Endometrial microvascular endothelial cells (primary cell): Measurements from ENCODE around the gene ITGA4. TPM values are rescaled to one million over a fixed set of nuclear protein-coding genes. Genes with fewer than 3 reads are reported as not detected.
"Not testable (repeated sequence)": the region's sequence is repeated elsewhere in the genome, so short reads cannot be mapped to it uniquely, and the experiment has no call there.

Experiments
- in situ Hi-C: cut with HindIII; loops from 2 replicates; pipeline ENCODE4 v1.10.0; 2017; ENCODE audit warnings: low sequenced_read_pairs, low pct_unique_long_range_greater_than_20kb; ENCODE audit errors: inconsistent ontology term
- total RNA-seq: library from RNA; depleted of rRNA; stranded (reverse); fragments of >200 nt; gene quantifications from one replicate; pipeline ENCODE4 v1.2.3, GENCODE V29; 2015; ENCODE audit errors: inconsistent ontology term

The ITGA4 gene
- 6.4 TPM for total RNA-seq

DNA sequence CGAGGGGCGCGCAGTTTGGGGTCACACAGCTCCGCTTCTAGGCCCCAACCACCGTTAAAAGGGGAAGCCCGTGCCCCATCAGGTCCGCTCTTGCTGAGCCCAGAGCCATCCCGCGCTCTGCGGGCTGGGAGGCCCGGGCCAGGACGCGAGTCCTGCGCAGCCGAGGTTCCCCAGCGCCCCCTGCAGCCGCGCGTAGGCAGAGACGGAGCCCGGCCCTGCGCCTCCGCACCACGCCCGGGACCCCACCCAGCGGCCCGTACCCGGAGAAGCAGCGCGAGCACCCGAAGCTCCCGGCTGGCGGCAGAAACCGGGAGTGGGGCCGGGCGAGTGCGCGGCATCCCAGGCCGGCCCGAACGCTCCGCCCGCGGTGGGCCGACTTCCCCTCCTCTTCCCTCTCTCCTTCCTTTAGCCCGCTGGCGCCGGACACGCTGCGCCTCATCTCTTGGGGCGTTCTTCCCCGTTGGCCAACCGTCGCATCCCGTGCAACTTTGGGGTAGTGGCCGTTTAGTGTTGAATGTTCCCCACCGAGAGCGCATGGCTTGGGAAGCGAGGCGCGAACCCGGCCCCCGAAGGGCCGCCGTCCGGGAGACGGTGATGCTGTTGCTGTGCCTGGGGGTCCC is at the start of gene ITGA4:
ITGA4 (plus strand) TSS at position 266 of the 620 bp plus-strand sequence; CDS start at position 535, 269 bp downstream.
- in situ Hi-C loops = no loop called here

DNA sequence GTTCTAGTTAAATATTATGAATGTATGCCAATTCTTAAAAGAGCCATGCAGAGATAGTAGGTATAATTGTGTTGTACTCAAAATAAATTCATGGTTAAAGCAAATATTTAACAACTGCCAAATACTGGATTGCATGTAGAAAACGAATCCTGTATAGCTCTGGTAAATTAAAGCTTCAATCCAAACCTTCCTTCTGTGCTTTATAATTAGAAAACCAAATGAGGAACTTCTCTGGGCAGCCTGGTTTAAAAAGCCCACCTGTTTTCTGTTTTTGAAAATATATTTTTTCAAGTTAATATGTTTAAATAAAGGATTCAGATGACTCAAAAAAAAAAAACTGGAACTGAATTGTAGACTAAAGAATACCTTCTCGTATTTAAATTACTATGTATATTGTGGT is 48.3 kb upstream of the ITGA4 start:
- in situ Hi-C loops = no loop called here

- in situ Hi-C loops = no loop called here
These were observed 45.9 kb upstream of the ITGA4 start for GRCh38 chr2:181411105-181411849.

GRCh38 chr2:181419129-181419855 is 37.9 kb upstream of the ITGA4 start:
- in situ Hi-C loops = no loop called here

- in situ Hi-C loops = no loop called here
These were observed 36.7 kb upstream of the ITGA4 start for GRCh38 chr2:181420259-181421130.

DNA sequence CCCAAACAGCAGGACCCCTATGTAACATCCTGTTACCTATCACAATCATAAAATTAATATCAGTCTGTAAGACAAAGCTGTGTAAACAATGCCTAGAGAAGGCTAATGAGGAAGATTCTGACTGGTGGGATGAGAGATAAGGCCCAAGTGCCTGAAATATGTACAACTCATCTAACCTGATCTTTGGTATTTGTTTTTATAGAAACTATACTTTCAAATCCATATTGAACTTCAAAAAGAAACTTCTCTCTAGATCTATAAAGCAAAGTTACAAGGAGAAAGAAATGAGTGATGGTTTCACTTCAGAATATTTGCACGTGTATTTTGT is 36.1 kb upstream of the ITGA4 start:
- in situ Hi-C loops = no loop called here

GRCh38 chr2:181421464-181421863 is 35.7 kb upstream of the ITGA4 start:
- in situ Hi-C loops = no loop called here

GRCh38 chr2:181426672-181427071 is 30.5 kb upstream of the ITGA4 start:
- in situ Hi-C loops = no loop called here

DNA sequence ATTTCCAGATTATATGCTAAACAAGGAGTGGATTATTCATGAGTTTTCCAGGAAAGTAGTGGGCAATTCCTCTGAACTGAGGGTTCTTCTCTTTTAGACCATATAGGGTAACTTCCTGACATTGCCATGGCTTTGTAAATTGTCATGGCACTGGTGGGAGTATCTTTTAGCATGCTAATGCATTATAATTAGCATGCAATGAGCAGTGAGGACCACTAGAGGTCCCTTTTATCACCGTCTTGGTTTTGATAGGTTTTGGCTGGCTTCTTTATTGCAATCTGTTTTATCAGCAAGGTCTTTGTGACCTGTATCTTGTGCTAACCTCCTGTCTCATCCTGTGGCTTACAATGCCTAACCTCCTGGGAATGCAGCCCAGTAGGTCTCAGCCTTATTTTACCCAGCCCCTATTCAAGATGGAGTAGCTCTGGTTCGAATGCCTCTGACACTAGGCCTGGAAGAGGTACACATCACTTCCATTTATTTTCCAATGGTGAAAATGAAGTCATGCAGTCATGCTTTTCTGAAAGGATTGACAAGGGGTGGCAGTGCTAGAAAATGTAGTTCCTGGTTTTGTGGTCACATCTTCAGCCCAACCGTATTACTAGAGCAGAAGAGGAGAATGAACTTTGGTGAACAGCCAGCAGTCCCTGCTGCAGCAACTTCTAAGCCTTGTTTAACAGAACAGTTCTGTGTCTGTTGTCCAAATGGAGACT is 26.6 kb upstream of the ITGA4 start:
- in situ Hi-C loops = no loop called here

- in situ Hi-C loops = no loop called here
These were observed 25.5 kb upstream of the ITGA4 start for GRCh38 chr2:181431674-181432073.

- in situ Hi-C loops = no loop called here
These were observed 18.9 kb upstream of the ITGA4 start for GRCh38 chr2:181438261-181438660.

DNA sequence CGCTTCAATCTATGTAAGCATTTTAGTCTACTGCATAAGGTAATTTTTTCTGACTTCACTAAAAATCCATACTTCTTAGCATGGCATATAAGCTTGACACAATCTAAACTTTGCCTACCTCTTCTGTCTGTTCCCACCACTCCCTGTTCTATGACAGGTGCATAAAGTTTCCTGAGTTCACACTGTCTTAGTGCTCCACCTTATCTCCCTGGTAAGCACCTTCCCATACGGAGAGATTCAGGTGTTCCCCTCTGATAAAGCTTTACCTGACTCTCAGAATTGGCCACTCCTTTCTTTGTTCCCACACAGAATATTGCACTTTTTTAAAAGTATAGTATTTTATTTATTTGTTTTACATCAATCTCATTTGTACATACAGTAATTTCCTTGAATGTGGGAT is 16.8 kb upstream of the ITGA4 start:
- in situ Hi-C loops = no loop called here

DNA sequence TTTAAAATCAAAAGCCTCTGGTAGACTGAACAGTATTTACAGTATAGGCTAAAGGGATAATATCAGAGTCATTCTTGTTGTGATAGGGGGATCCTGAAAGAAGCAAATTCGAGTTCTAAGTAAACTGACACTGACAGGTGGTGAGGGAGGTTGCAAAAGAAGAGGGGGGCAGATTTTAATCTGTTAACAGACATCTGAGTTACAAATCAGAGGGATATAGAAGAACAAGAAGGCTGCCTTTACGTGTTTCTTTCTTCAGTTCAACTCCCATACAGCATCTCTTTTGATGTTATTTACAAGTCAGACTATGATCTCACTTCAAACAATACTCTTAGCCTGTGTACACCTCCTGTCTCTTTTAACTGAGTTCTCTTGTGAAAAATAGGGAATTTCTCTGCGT is 16.3 kb upstream of the ITGA4 start:
- in situ Hi-C loops = no loop called here

- in situ Hi-C loops = no loop called here
These were observed 15.5 kb upstream of the ITGA4 start for GRCh38 chr2:181441670-181442069.

DNA sequence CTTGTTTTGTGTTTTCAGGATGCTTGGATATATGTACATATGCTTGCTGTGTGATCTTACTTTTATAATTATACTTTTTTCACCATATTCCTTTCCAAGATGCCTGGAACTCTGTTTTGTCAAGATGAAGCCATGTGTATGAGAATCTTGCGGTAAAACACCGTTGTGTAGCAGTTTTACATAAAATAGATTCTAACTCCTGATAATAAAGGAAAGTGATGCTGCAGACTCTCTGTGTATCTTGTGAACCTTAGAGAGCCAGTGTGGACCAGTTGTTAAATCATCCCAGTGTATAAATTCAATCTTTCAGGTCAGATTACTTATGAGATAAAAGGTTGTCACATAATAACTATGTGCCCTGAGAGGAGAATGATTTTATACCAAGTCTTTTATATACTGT is 12.5 kb upstream of the ITGA4 start:
- in situ Hi-C loops = no loop called here

DNA sequence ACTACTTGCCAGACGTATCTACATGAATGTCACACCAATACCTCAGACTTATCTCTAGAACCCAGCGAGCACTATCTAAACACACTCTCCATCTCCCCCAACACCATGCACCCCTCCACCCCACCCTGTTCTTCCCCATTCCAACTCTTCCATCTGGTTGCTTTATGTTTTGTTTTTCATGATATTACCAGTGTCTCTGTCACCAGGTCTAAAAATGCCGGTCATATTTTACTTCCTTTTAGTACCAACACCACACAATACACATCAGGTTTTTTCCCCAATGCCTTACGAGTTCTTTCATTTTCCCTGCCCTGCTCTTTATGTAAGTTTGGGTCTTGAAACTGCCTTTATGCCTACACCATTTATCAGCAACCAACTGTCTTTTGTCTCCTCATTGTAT is 10.2 kb upstream of the ITGA4 start:
- in situ Hi-C loops = no loop called here

- in situ Hi-C loops = not testable (repeated sequence)
These were observed 7.9 kb upstream of the ITGA4 start for GRCh38 chr2:181449278-181449677.

DNA sequence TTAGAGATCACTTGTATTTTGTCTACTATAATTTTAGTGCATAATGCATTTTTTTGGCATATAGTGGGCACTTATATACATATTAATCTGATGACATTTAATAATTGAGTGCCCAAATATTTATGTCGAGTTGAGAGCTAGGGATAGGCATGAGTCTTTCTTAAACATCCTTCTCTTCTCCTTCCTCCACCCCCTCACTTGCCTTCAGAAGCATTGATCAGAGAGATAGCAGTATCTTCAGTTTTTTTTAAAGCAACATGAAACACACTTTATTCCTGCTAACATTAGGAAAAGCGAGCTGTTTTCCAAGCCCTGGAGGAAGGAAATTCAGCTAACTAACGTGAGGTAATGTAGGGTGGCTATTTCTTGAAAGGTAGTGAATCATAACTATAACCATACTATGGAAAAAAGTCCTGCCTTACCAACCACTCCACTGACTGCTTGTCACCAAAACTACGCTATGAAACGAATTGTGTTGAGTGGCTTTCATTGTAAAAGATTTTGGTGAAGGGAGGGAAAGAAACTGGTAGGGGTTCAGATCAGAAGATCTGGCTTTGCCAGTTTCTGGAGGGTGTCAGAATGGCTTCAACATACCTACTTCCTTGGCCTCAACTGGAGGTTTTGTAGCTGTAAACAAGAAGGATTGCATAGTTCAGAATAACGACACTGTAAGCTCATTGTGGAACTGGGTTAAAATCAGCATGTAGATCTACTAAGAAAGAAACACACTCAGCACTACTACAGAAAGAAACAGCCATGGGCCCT is 2.3 kb upstream of the ITGA4 start:
- in situ Hi-C loops = no loop called here
